Measurements from ENCODE around the gene PRSS27.
A peak's percentile ranks its signal among the peaks of the same experiment; 100 is the strongest.
"Not testable (repeated sequence)": the region's sequence is repeated elsewhere in the genome, so short reads cannot be mapped to it uniquely, and the experiment has no call there.

The PRSS27 gene

GRCh38 chr16:2692948-2693651 lies 26.9 kb downstream of the PRSS27 start:
- no peak for DNase-seq (ENCODE audit: low read depth)

GRCh38 chr16:2692251-2692947 lies 27.6 kb downstream of the PRSS27 start:
- DNase-seq (ENCODE audit: low read depth) = no peak

- DNase-seq (ENCODE audit: low read depth) = no peak
Observed at GRCh38 chr16:2691491-2692248, 28.4 kb downstream of the PRSS27 start.

- DNase-seq (ENCODE audit: low read depth) = no peak
Observed at GRCh38 chr16:2690852-2691251, 29.2 kb downstream of the PRSS27 start.

GRCh38 chr16:2689968-2690801 lies 29.8 kb downstream of the PRSS27 start:
- DNase-seq (ENCODE audit: low read depth) = no peak

- DNase-seq (ENCODE audit: low read depth) = not testable (repeated sequence)
Observed at GRCh38 chr16:2689422-2689821, 30.6 kb downstream of the PRSS27 start.

- DNase-seq (ENCODE audit: low read depth) = no peak
Observed at GRCh38 chr16:2687531-2688308, 32.3 kb downstream of the PRSS27 start.

GRCh38 chr16:2686912-2687507 lies 33.0 kb downstream of the PRSS27 start:
- DNase-seq (ENCODE audit: low read depth) = no peak

- not testable (repeated sequence) for DNase-seq (ENCODE audit: low read depth)
Observed at GRCh38 chr16:2686075-2686474, 33.9 kb downstream of the PRSS27 start.

- DNase-seq (ENCODE audit: low read depth) = not testable (repeated sequence)
Observed at GRCh38 chr16:2683041-2683440, 37.0 kb downstream of the PRSS27 start.

GRCh38 chr16:2682209-2683021 lies 37.6 kb downstream of the PRSS27 start, which contains the start of gene KCTD5:
TSS of gene KCTD5 (plus strand) at chr16:2682523. CDS start at chr16:2682549, 26 bp downstream.
- peak; percentile 91 for DNase-seq (ENCODE audit: low read depth)

GRCh38 chr16:2680360-2680759 lies 39.7 kb downstream of the PRSS27 start:
- DNase-seq (ENCODE audit: low read depth) = not testable (repeated sequence)

- not testable (repeated sequence) for DNase-seq (ENCODE audit: low read depth)
Observed at GRCh38 chr16:2679902-2680301, 40.1 kb downstream of the PRSS27 start.

- DNase-seq (ENCODE audit: low read depth) = not testable (repeated sequence)
Observed at GRCh38 chr16:2678206-2678965, 41.6 kb downstream of the PRSS27 start.

GRCh38 chr16:2676937-2677336 lies 43.1 kb downstream of the PRSS27 start:
- not testable (repeated sequence) for DNase-seq (ENCODE audit: low read depth)

- DNase-seq (ENCODE audit: low read depth) = no peak
Observed at GRCh38 chr16:2675714-2676113, 44.3 kb downstream of the PRSS27 start.

- DNase-seq (ENCODE audit: low read depth) = no peak
Observed at GRCh38 chr16:2675021-2675420, 45.0 kb downstream of the PRSS27 start.

GRCh38 chr16:2673066-2673999 lies 46.7 kb downstream of the PRSS27 start:
- peak; percentile 92 for DNase-seq (ENCODE audit: low read depth)
